Parathyroid adenoma (tissue), 2 donors: Measurements from ENCODE around the gene TIMM10.

Source experiments
- H2AFZ ChIP-seq: fragments of 300-600 bp; sonication (generic); one replicate; pipeline ENCODE4 v1.7.0; 2017; ENCODE audit warnings: antibody characterized with exemption, mild to moderate bottlenecking
- H3K27ac ChIP-seq: fragments of 300-600 bp; sonication (generic); one replicate; pipeline ENCODE4 v1.7.0; 2017
- H3K27me3 ChIP-seq: fragments of 300-600 bp; sonication (generic); one replicate; pipeline ENCODE4 v1.7.0; 2017; ENCODE audit warnings: low read length; ENCODE audit not compliant: control insufficient read depth, insufficient read depth
- H3K36me3 ChIP-seq: fragments of 300-600 bp; sonication (generic); one replicate; pipeline ENCODE4 v1.7.0; 2017; ENCODE audit warnings: low read length; ENCODE audit not compliant: control insufficient read depth, insufficient read depth
- H3K4me1 ChIP-seq: fragments of 300-600 bp; sonication (generic); one replicate; pipeline ENCODE4 v1.7.0; 2017; ENCODE audit warnings: control low read depth
- H3K4me2 ChIP-seq: fragments of 300-600 bp; sonication (generic); one replicate; pipeline ENCODE4 v1.7.0; 2017; ENCODE audit warnings: low read length
- H3K4me3 ChIP-seq: fragments of 300-600 bp; sonication (generic); one replicate; pipeline ENCODE4 v1.7.0; 2017; ENCODE audit warnings: low read depth, low read length
- H3K79me2 ChIP-seq: fragments of 300-600 bp; sonication (generic); one replicate; pipeline ENCODE4 v1.7.0; 2017; ENCODE audit warnings: control low read depth
- H3K9ac ChIP-seq: fragments of 300-600 bp; sonication (generic); one replicate; pipeline ENCODE4 v1.7.0; 2017; ENCODE audit warnings: mild to moderate bottlenecking
- H3K9me3 ChIP-seq: fragments of 300-600 bp; sonication (generic); one replicate; pipeline ENCODE4 v1.7.0; 2017; ENCODE audit warnings: low read length; ENCODE audit not compliant: control insufficient read depth
- CTCF ChIP-seq: fragments of 300-600 bp; sonication (generic); IDR thresholded peaks from one replicate; pipeline ENCODE4 v1.7.0; 2017; ENCODE audit warnings: antibody characterized with exemption, mild to moderate bottlenecking
- donor health status: primary hyperparathyroidism.

Gene TIMM10

DNA sequence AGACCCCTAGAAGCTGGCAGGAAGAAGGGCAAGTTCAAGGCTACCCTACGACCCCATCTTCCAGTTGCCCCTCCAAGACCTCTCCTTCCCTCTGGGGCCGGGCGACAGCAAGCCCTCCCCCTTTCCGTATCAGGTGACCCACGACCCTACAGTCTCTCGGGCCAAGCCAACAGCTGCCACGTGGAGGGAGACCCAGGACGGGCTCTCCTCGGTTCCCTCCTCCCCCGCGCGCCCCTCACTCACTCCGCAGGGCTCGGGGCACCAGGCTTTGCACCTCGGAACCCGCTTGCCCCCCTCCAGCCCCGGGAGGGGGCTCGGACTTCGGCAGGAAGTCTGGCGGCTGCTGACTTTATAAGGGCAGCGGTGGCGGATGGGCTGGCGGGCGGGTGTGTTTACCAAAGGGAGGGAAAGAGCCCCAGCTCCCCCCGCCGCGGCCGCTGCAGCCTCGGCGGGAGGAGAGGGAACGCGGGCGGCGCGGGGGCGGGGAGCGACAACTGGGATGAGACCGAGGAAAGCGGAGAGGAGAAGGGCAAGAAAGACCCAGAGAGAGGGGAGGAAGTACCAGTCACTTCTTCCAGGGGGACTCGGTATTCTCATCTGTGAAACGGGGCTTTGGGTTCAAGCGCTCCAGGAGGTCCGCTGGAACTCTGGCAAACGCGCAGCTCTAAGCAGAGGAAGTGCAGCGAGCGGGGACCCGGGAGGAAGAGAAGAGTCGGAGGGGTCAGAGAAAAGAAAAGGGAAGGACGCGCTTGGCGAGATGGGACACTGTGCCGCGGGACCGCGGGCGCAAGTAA is 15.8 kb downstream of the TIMM10 start:
- peak overlapping the region; percentile 52 for H3K4me3 ChIP-seq
- no peaks in the 10 kb centered on the region for H3K27me3 ChIP-seq
- no peak for TF ChIP-seq CTCF
- no peaks in the 10 kb centered on the region for H3K36me3 ChIP-seq
- H3K4me1 ChIP-seq: no peaks in the 10 kb centered on the region
- H3K9ac ChIP-seq: no peak overlapping the region
- H3K27ac ChIP-seq: no peak overlapping the region
- no peaks in the 10 kb centered on the region for H3K9me3 ChIP-seq
- H3K79me2 ChIP-seq: no peaks in the 10 kb centered on the region
- H3K4me2 ChIP-seq: peak overlapping the region; percentile 86
- H2AFZ ChIP-seq: peak overlapping the region; percentile 77

GRCh38 chr11:57513911-57514537 is 16.5 kb downstream of the TIMM10 start:
- Histone ChIP-seq H3K27me3 (no peaks in the 10 kb centered on the region), H3K4me3 (peak overlapping the region; percentile 52), H3K4me1 (no peaks in the 10 kb centered on the region), H3K9ac (no peak overlapping the region), H3K36me3 (no peaks in the 10 kb centered on the region), H3K27ac (no peak overlapping the region), H2AFZ (peak overlapping the region; percentile 77), H3K9me3 (no peaks in the 10 kb centered on the region), H3K79me2 (no peaks in the 10 kb centered on the region), H3K4me2 (peak overlapping the region; percentile 86)
- no peak for TF ChIP-seq CTCF

- Histone ChIP-seq H2AFZ (no peak overlapping the region), H3K4me3 (no peak overlapping the region), H3K4me1 (no peaks in the 10 kb centered on the region), H3K4me2 (no peak overlapping the region), H3K27ac (no peak overlapping the region), H3K36me3 (no peaks in the 10 kb centered on the region), H3K9ac (no peak overlapping the region), H3K27me3 (no peaks in the 10 kb centered on the region), H3K79me2 (no peaks in the 10 kb centered on the region), H3K9me3 (no peaks in the 10 kb centered on the region)
- no peak for TF ChIP-seq CTCF
Observed at GRCh38 chr11:57513452-57513795, 17.1 kb downstream of the TIMM10 start.

GRCh38 chr11:57512646-57513451 is 17.7 kb downstream of the TIMM10 start:
- H3K27ac ChIP-seq: no peak overlapping the region

More at GRCh38 chr11:57512646-57513451, 17.7 kb downstream of the TIMM10 start:
- H3K9ac ChIP-seq: no peak overlapping the region
- no peaks in the 10 kb centered on the region for H3K36me3 ChIP-seq
- no peak overlapping the region for H2AFZ ChIP-seq
- H3K4me1 ChIP-seq: no peaks in the 10 kb centered on the region
- no peaks in the 10 kb centered on the region for H3K27me3 ChIP-seq
- TF ChIP-seq CTCF: no peak
- no peaks in the 10 kb centered on the region for H3K9me3 ChIP-seq
- H3K4me2 ChIP-seq: no peak overlapping the region
- H3K79me2 ChIP-seq: no peaks in the 10 kb centered on the region
- H3K4me3 ChIP-seq: no peak overlapping the region
